GM12872 (cell line): Measurements from ENCODE around the gene ZNF469.

ENCODE experiments used
- TF ChIP-seq, protein P1 (sequence below): IDR thresholded peaks from 3 replicates; pipeline ENCODE4 v1.5.1; 2011; ENCODE audit warnings: low read depth, mild to moderate bottlenecking, low read length, moderate library complexity; ENCODE audit not compliant: insufficient read depth

ZNF469 gene

GRCh38 chr16:88378836-88379693, 3.7 kb upstream of the ZNF469 start:
- TF ChIP-seq, protein P1, sequence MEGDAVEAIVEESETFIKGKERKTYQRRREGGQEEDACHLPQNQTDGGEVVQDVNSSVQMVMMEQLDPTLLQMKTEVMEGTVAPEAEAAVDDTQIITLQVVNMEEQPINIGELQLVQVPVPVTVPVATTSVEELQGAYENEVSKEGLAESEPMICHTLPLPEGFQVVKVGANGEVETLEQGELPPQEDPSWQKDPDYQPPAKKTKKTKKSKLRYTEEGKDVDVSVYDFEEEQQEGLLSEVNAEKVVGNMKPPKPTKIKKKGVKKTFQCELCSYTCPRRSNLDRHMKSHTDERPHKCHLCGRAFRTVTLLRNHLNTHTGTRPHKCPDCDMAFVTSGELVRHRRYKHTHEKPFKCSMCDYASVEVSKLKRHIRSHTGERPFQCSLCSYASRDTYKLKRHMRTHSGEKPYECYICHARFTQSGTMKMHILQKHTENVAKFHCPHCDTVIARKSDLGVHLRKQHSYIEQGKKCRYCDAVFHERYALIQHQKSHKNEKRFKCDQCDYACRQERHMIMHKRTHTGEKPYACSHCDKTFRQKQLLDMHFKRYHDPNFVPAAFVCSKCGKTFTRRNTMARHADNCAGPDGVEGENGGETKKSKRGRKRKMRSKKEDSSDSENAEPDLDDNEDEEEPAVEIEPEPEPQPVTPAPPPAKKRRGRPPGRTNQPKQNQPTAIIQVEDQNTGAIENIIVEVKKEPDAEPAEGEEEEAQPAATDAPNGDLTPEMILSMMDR = no peak

DNA sequence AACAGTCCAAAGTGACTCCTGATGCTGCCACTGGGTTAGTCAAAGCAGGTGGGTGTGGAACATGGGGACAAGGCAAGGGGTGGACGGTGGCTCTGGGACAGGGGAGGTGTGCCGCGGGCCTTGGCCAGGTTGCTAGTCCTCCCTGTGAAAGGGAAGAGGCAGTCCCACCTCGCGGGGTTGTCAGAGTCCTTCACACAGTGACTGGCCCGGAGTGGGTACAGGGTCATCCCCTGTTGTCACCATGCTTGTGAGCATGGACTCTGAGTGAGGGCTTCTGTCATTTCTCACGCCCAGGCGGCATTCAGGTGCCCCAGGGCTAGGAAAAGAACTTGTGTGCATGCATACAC, 3.1 kb upstream of the ZNF469 start:
- TF ChIP-seq, protein P1 = no peak

DNA sequence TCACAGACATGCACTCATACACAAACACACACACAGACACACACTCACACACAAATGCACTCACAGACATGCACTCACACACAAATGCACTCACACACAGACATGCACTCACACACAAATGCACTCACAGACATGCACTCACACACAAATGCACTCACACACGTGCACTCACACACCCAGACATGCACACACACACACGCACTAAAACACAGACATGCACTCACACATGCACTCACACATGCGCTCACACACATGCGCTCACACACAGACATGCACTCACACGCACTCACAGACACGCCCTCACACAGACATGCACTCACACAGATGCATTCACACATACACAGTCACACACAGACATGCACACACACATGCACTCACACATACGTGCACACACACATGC, 2.7 kb upstream of the ZNF469 start:
- TF ChIP-seq, protein P1 = no peak

- TF ChIP-seq, protein P1 = no peak
Measured at GRCh38 chr16:88380619-88381018, 2.1 kb upstream of the ZNF469 start.

- TF ChIP-seq, protein P1 = no peak
Measured at GRCh38 chr16:88381820-88382451, 823 bp upstream of the ZNF469 start.

DNA sequence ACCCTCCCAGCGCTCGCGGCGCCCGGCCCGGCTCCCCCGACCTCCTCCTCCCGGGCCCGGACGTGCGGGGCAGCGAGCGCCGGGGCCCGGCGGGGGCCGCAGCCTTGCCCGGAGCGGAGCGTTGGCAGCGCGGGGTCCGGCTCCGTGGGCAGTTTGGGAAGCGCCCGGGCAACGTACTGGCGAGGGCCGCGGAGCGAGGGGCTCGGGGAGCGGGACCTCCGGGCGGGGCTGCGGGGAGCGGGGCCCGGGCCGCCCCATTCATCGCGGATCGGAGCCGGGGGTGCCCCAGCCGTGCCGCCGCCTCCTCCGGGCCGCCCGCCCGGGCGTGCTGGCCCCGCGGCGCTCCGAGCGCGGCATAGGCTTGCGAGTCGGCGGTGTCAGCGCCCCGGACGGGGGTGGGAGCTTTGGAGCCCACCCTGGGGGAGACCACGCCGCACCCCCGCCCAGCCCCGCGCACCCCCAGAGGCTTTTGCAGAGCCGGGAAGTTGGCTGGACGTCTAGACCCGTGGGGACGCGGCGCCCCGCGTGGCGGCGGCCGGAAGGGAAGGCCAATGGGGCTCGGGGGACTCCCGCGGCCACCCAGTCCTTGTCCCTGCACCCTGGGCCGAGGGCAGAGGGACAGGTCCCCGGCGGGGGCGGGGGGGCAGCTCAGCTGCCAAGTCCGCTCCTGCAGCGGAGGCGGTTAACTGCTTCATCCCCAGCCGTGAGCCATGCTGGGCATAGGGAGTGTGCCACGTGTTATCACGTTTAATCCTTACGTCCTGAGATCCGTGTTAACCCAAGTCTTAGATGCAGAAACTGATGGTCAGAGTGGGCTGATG, 852 bp downstream of the ZNF469 start:
- TF ChIP-seq, protein P1 = peak; percentile 27; the same call in 1 of the 3 replicates
